ENCODE measurements around the gene BBOF1. TPM values are rescaled to one million over a fixed set of nuclear protein-coding genes. Genes with fewer than 3 reads are reported as not detected.
A peak's percentile ranks its signal among the peaks of the same experiment; 100 is the strongest.

Gene BBOF1
- total and polyA plus RNA-seq, 4 experiments from 2014 or later = 1.8 to 2.6 (median 2.5) TPM

GRCh38 chr14:74029136-74029535 is 10.0 kb downstream of the BBOF1 start:
- no peaks in the 10 kb centered on the region for H3K9me3 ChIP-seq (ENCODE audit: control insufficient read depth in 1 of 2, low read length in 2 of 2)
- no peaks in the 10 kb centered on the region for H3K4me1 Mint-ChIP-seq
- no peaks in the 10 kb centered on the region for H3K4me1 ChIP-seq (ENCODE audit: insufficient read depth, low read length)
- H3K4me3 Mint-ChIP-seq = no peak overlapping the region
- H3K4me3 ChIP-seq (ENCODE audit: low read length in 2 of 2) = no peak overlapping the region
- no peak overlapping the region for H3K27ac Mint-ChIP-seq
- intact Hi-C loops (cut with micrococcal nuclease) = no loop called here
- no peaks in the 10 kb centered on the region for H3K27me3 Mint-ChIP-seq
- no peak for DNase-seq
- no peak overlapping the region for H3K27ac ChIP-seq (ENCODE audit: low read depth, low read length)
- H3K36me3 Mint-ChIP-seq = no peaks in the 10 kb centered on the region
- ChIA-PET CTCF (ENCODE audit: partially characterized antibody) (interaction anchor here (0.6 kb wide), 1 partner anchor 52 kb away, joined by 3 read pairs; no protein-coding TSS in a partner anchor), POLR2A (ENCODE audit: partially characterized antibody) (no interaction called here)
- no peaks in the 10 kb centered on the region for H3K36me3 ChIP-seq (ENCODE audit: insufficient read depth, low read length)
- H3K27me3 ChIP-seq (ENCODE audit: insufficient read depth, low read length) = no peaks in the 10 kb centered on the region
- H3K9me3 Mint-ChIP-seq = no peaks in the 10 kb centered on the region

GRCh38 chr14:74034572-74034971 is 15.4 kb downstream of the BBOF1 start:
- no peaks in the 10 kb centered on the region for H3K9me3 Mint-ChIP-seq
- no peaks in the 10 kb centered on the region for H3K4me1 ChIP-seq (ENCODE audit: insufficient read depth, low read length)
- H3K36me3 Mint-ChIP-seq = no peaks in the 10 kb centered on the region
- intact Hi-C loops (cut with micrococcal nuclease) = no loop called here
- no peaks in the 10 kb centered on the region for H3K27me3 Mint-ChIP-seq
- no peaks in the 10 kb centered on the region for H3K9me3 ChIP-seq (ENCODE audit: control insufficient read depth in 1 of 2, low read length in 2 of 2)
- no peaks in the 10 kb centered on the region for H3K4me1 Mint-ChIP-seq
- no peak overlapping the region for H3K4me3 ChIP-seq (ENCODE audit: low read length in 2 of 2)
- no peaks in the 10 kb centered on the region for H3K27me3 ChIP-seq (ENCODE audit: insufficient read depth, low read length)
- POLR2A ChIA-PET (ENCODE audit: partially characterized antibody) = no interaction called here
- CTCF ChIA-PET (ENCODE audit: partially characterized antibody) = no interaction called here
- H3K4me3 Mint-ChIP-seq = no peak overlapping the region
- no peak overlapping the region for H3K27ac Mint-ChIP-seq
- DNase-seq = no peak
- H3K27ac ChIP-seq (ENCODE audit: low read depth, low read length) = no peak overlapping the region
- no peaks in the 10 kb centered on the region for H3K36me3 ChIP-seq (ENCODE audit: insufficient read depth, low read length)

- intact Hi-C loops (cut with micrococcal nuclease) = no loop called here
- Mint-ChIP-seq H3K4me3 (no peak overlapping the region), H3K4me1 (no peaks in the 10 kb centered on the region), H3K27ac (no peak overlapping the region), H3K36me3 (no peaks in the 10 kb centered on the region), H3K27me3 (no peaks in the 10 kb centered on the region), H3K9me3 (no peaks in the 10 kb centered on the region)
- Histone ChIP-seq H3K4me1 (ENCODE audit: insufficient read depth, low read length) (no peaks in the 10 kb centered on the region), H3K27me3 (ENCODE audit: insufficient read depth, low read length) (no peaks in the 10 kb centered on the region), H3K36me3 (ENCODE audit: insufficient read depth, low read length) (no peaks in the 10 kb centered on the region), H3K9me3 (ENCODE audit: control insufficient read depth in 1 of 2, low read length in 2 of 2) (no peaks in the 10 kb centered on the region), H3K4me3 (ENCODE audit: low read length in 2 of 2) (no peak overlapping the region), H3K27ac (ENCODE audit: low read depth, low read length) (no peak overlapping the region)
- CTCF ChIA-PET (ENCODE audit: partially characterized antibody) = interaction anchor here (0.6 to 0.7 kb wide), 2 partner anchors 260 to 283 kb away, joined by 3 read pairs; no protein-coding TSS in a partner anchor
- POLR2A ChIA-PET (ENCODE audit: partially characterized antibody) = interaction anchor here (0.7 kb wide), 1 partner anchor 250 kb away, joined by 3 read pairs; no protein-coding TSS in a partner anchor
- no peak for DNase-seq
These were observed 16.4 kb downstream of the BBOF1 start for GRCh38 chr14:74035556-74035955.

- peak in 4 of 5 donors; percentile 40 to 55 (median 50) for DNase-seq
- H3K9me3 Mint-ChIP-seq = no peaks in the 10 kb centered on the region
- POLR2A ChIA-PET (ENCODE audit: partially characterized antibody) = no interaction called here
- intact Hi-C loops (cut with micrococcal nuclease) = loop anchor here (2.0 kb wide), 1 partner anchor 213 kb away; no protein-coding TSS in a partner anchor
- H3K27ac Mint-ChIP-seq = peak overlapping the region in 3 of 7 donors; percentile 5 to 41 (median 13)
- H3K27ac ChIP-seq (ENCODE audit: low read depth, low read length) = no peak overlapping the region
- no peaks in the 10 kb centered on the region for H3K36me3 ChIP-seq (ENCODE audit: insufficient read depth, low read length)
- no peak overlapping the region for H3K4me3 ChIP-seq (ENCODE audit: low read length in 2 of 2)
- no peaks in the 10 kb centered on the region for H3K27me3 Mint-ChIP-seq
- CTCF ChIA-PET (ENCODE audit: partially characterized antibody) = interaction anchor here (0.6 to 1.3 kb wide), 4 partner anchors 58 to 530 kb away, joined by 3 to 5 read pairs (median 3); no protein-coding TSS in a partner anchor
- no peaks in the 10 kb centered on the region for H3K36me3 Mint-ChIP-seq
- no peaks in the 10 kb centered on the region for H3K4me1 Mint-ChIP-seq
- H3K4me3 Mint-ChIP-seq = no peak overlapping the region
- H3K27me3 ChIP-seq (ENCODE audit: insufficient read depth, low read length) = no peaks in the 10 kb centered on the region
- H3K4me1 ChIP-seq (ENCODE audit: insufficient read depth, low read length) = no peaks in the 10 kb centered on the region
- H3K9me3 ChIP-seq (ENCODE audit: control insufficient read depth in 1 of 2, low read length in 2 of 2) = no peaks in the 10 kb centered on the region
These were observed 19.1 kb downstream of the BBOF1 start for GRCh38 chr14:74038020-74038859.

- POLR2A ChIA-PET (ENCODE audit: partially characterized antibody) = no interaction called here
- Histone ChIP-seq H3K27ac (ENCODE audit: low read depth, low read length) (no peak overlapping the region), H3K4me1 (ENCODE audit: insufficient read depth, low read length) (no peaks in the 10 kb centered on the region), H3K27me3 (ENCODE audit: insufficient read depth, low read length) (no peaks in the 10 kb centered on the region), H3K36me3 (ENCODE audit: insufficient read depth, low read length) (no peaks in the 10 kb centered on the region), H3K9me3 (ENCODE audit: control insufficient read depth in 1 of 2, low read length in 2 of 2) (no peaks in the 10 kb centered on the region), H3K4me3 (ENCODE audit: low read length in 2 of 2) (no peak overlapping the region)
- Mint-ChIP-seq H3K9me3 (no peaks in the 10 kb centered on the region), H3K27me3 (no peaks in the 10 kb centered on the region), H3K4me3 (no peak overlapping the region), H3K27ac (no peak overlapping the region), H3K36me3 (peaks cover 0 to 2% of the 10 kb centered on the region in 2 donors), H3K4me1 (no peaks in the 10 kb centered on the region)
- CTCF ChIA-PET (ENCODE audit: partially characterized antibody) = no interaction called here
- no peak for DNase-seq
- intact Hi-C loops (cut with micrococcal nuclease) = no loop called here
These were observed 23.1 kb downstream of the BBOF1 start for GRCh38 chr14:74042296-74042695.

GRCh38 chr14:74045522-74045921 is 26.4 kb downstream of the BBOF1 start:
- H3K27ac ChIP-seq (ENCODE audit: low read depth, low read length) = no peak overlapping the region
- H3K27me3 ChIP-seq (ENCODE audit: insufficient read depth, low read length) = no peaks in the 10 kb centered on the region
- H3K36me3 Mint-ChIP-seq = peaks cover 0 to 2% of the 10 kb centered on the region in 2 donors
- intact Hi-C loops (cut with micrococcal nuclease) = no loop called here
- H3K36me3 ChIP-seq (ENCODE audit: insufficient read depth, low read length) = no peaks in the 10 kb centered on the region
- ChIA-PET POLR2A (ENCODE audit: partially characterized antibody) (no interaction called here), CTCF (ENCODE audit: partially characterized antibody) (no interaction called here)
- H3K9me3 Mint-ChIP-seq = no peaks in the 10 kb centered on the region
- H3K27me3 Mint-ChIP-seq = no peaks in the 10 kb centered on the region
- H3K4me3 ChIP-seq (ENCODE audit: low read length in 2 of 2) = no peak overlapping the region
- no peaks in the 10 kb centered on the region for H3K4me1 Mint-ChIP-seq
- no peaks in the 10 kb centered on the region for H3K4me1 ChIP-seq (ENCODE audit: insufficient read depth, low read length)
- no peak overlapping the region for H3K27ac Mint-ChIP-seq
- no peak for DNase-seq
- no peak overlapping the region for H3K4me3 Mint-ChIP-seq
- H3K9me3 ChIP-seq (ENCODE audit: control insufficient read depth in 1 of 2, low read length in 2 of 2) = no peaks in the 10 kb centered on the region

GRCh38 chr14:74048281-74048680 is 29.1 kb downstream of the BBOF1 start:
- ChIA-PET CTCF (ENCODE audit: partially characterized antibody) (no interaction called here), POLR2A (ENCODE audit: partially characterized antibody) (no interaction called here)
- H3K27me3 Mint-ChIP-seq = no peaks in the 10 kb centered on the region
- no peak overlapping the region for H3K4me3 ChIP-seq (ENCODE audit: low read length in 2 of 2)
- H3K9me3 Mint-ChIP-seq = no peaks in the 10 kb centered on the region
- no peak overlapping the region for H3K27ac ChIP-seq (ENCODE audit: low read depth, low read length)
- H3K27ac Mint-ChIP-seq = peak overlapping the region in 1 of 7 donors; percentile 7
- peaks cover 0 to 2% of the 10 kb centered on the region in 2 donors for H3K36me3 Mint-ChIP-seq
- H3K4me1 ChIP-seq (ENCODE audit: insufficient read depth, low read length) = no peaks in the 10 kb centered on the region
- DNase-seq = no peak
- H3K36me3 ChIP-seq (ENCODE audit: insufficient read depth, low read length) = no peaks in the 10 kb centered on the region
- H3K27me3 ChIP-seq (ENCODE audit: insufficient read depth, low read length) = no peaks in the 10 kb centered on the region
- no peaks in the 10 kb centered on the region for H3K4me1 Mint-ChIP-seq
- H3K9me3 ChIP-seq (ENCODE audit: control insufficient read depth in 1 of 2, low read length in 2 of 2) = no peaks in the 10 kb centered on the region
- intact Hi-C loops (cut with micrococcal nuclease) = no loop called here
- H3K4me3 Mint-ChIP-seq = no peak overlapping the region

All from CD4-positive, alpha-beta memory T cell (primary cell).